OCI-LY7 (cell line): Measurements from ENCODE around the gene COL9A3. TPM values are rescaled to one million over a fixed set of nuclear protein-coding genes. Genes with fewer than 3 reads are reported as not detected.

ENCODE experiments used
- BruUV-seq: library from RNA; stranded (reverse); fragments of 400-500 nt; replicated peaks from 2 replicates; lab custom pipeline; 2021; lab: Mats Ljungman, UMichigan
- CTCF ChIA-PET: fragments of 300-600 bp; sonication (Branson Sonifier 250); formaldehyde crosslinking; loops from one replicate; lab custom pipeline; 2022; ENCODE audit warnings: antibody characterized with exemption; ENCODE audit not compliant: unreplicated experiment; lab: Charles Lee
- POLR2A ChIA-PET: fragments of 300-600 bp; sonication (Branson Sonifier 250); formaldehyde crosslinking; loops from one replicate; lab custom pipeline; 2022; ENCODE audit warnings: antibody characterized with exemption; lab: Charles Lee
- DNase-seq: peaks from one replicate; pipeline ENCODE4 v3.0.0-alpha.2; 2015; ENCODE audit warnings: low spot score
- H2AFZ ChIP-seq: fragments of 200-600 bp; sonication (generic), shearing (Covaris generic); 2 replicates; pipeline ENCODE4 v1.6.1; 2014; ENCODE audit warnings: mild to moderate bottlenecking, antibody characterized with exemption, low read length, moderate library complexity
- H3K27ac ChIP-seq: fragments of 200-600 bp; sonication (generic); 2 replicates; pipeline ENCODE4 v1.5.1; 2014; ENCODE audit warnings: mixed run types, low read depth, mild to moderate bottlenecking, moderate library complexity, low read length, inconsistent platforms; ENCODE audit not compliant: poor library complexity, severe bottlenecking
- H3K36me3 ChIP-seq: fragments of 200-600 bp; sonication (generic); 2 replicates; pipeline ENCODE4 v1.6.1; 2014; ENCODE audit warnings: mild to moderate bottlenecking, antibody characterized with exemption, low read length, moderate library complexity, mixed read lengths; ENCODE audit not compliant: insufficient read depth
- H3K4me1 ChIP-seq: fragments of 200-600 bp; sonication (generic); 2 replicates; pipeline ENCODE4 v1.5.1; 2014; ENCODE audit warnings: mild to moderate bottlenecking, low read length; ENCODE audit not compliant: insufficient read depth, poor library complexity, severe bottlenecking
- H3K4me2 ChIP-seq: fragments of 200-600 bp; sonication (generic); 2 replicates; pipeline ENCODE4 v1.6.1; 2014; ENCODE audit warnings: mild to moderate bottlenecking, low read length
- H3K4me3 ChIP-seq: fragments of 200-600 bp; sonication (generic); 2 replicates; pipeline ENCODE4 v1.5.1; 2014; ENCODE audit warnings: mild to moderate bottlenecking, low read depth, low read length; ENCODE audit not compliant: poor library complexity, severe bottlenecking
- H3K79me2 ChIP-seq: fragments of 200-600 bp; sonication (generic); 2 replicates; pipeline ENCODE4 v1.6.1; 2016; ENCODE audit warnings: low read depth, mild to moderate bottlenecking, low read length, moderate library complexity, mixed read lengths; ENCODE audit not compliant: insufficient read depth
- H3K9me2 ChIP-seq: fragments of 200-600 bp; sonication (generic); 2 replicates; pipeline ENCODE4 v1.6.1; 2016; ENCODE audit warnings: mild to moderate bottlenecking, low read length, mixed read lengths; ENCODE audit not compliant: insufficient read depth
- H3K9me3 ChIP-seq: fragments of 200-600 bp; sonication (generic); 2 replicates; pipeline ENCODE4 v1.6.1; 2014; ENCODE audit warnings: mild to moderate bottlenecking, mixed run types, low read length, mixed read lengths
- H4K20me1 ChIP-seq: fragments of 200-600 bp; sonication (generic); 2 replicates; pipeline ENCODE4 v1.6.1; 2014; ENCODE audit warnings: mild to moderate bottlenecking, antibody characterized with exemption, low read length, moderate library complexity, mixed read lengths; ENCODE audit not compliant: insufficient read depth
- EZH2phosphoT487 ChIP-seq: fragments of 200-600 bp; sonication (generic); IDR thresholded peaks from 2 replicates; pipeline ENCODE4 v1.6.1; 2018; ENCODE audit warnings: low read depth, borderline replicate concordance, mild to moderate bottlenecking, mixed run types, antibody characterized with exemption, low read length, moderate library complexity, mixed read lengths
- intact Hi-C: fragments of 100-400 bp; cut with micrococcal nuclease; formaldehyde crosslinking; loops from one replicate; pipeline ENCODE4 v1.10.0; 2022; ENCODE audit not compliant: unreplicated experiment
- total RNA-seq, 2 experiments: library from RNA; depleted of rRNA in 1 of 2; stranded (reverse); fragments of >200 nt in 1 of 2; shearing (Covaris generic) in 1 of 2; gene quantifications; 2 replicates each; pipeline ENCODE4 v1.2.3, GENCODE V29; 2014 to 2022
- TF ChIP-seq, protein P1 (sequence below): fragments of 200-600 bp; sonication (generic); conservative IDR thresholded peaks from 2 replicates; pipeline ENCODE4 v1.5.1; 2014; ENCODE audit warnings: mild to moderate bottlenecking, antibody characterized with exemption, low read length, moderate library complexity, mixed read lengths

Gene COL9A3
- total RNA-seq, 2 experiments from 2014 or later: 1.7 to 5.2 TPM

DNA sequence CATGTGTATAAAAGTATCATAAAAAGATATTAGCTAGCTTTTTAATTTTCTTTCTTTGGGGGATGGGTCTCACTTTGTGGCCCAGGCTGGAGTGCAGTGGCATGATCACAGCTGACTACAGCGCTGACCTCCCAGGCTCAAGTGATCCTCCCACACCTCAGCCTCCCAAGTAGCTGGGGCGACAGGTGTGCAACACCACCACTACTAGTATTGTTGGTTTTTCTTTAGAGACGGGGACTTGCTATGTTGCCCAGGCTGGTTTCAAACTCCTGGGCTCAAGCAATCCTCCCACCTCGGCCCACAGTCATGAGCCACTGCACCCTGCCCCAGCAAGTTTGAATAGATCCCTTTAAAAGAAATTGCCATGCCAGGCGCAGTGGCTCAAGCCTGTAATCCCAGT lies 38.3 kb downstream of the COL9A3 start:
- no peak overlapping the region for H3K27ac ChIP-seq

DNA sequence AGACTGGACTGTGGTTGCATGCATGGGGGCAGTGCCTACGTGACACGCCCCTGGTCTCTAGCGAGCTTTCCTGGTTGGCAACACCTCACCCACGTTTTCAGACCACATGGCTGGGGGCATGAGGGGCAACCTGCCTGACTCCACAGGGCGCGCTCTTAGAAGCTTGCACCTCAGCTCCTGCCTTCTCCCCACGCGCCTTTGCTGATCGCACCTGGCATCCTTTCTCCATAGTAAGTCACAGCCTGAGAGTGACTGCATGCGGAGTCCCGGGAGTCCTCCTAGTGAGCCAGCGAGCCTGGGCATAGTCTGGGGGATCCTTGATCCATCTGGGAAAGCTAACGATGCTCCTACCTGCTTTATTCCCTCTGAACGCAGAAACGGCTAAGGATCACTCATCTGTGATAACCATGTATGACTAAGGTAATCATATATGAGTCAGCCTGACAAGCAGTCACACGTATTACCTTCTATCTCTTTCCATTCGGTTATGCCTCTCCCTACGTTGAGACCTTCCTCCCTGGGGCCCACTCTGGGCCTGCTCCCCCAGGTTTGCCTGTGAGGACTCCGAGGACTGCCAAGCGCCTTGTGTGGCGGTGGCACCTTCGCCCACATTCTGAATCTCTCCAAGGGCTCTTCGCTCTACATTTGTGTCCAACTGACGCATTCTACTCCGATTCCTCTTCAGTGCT lies 40.2 kb downstream of the COL9A3 start:
- H3K4me3 ChIP-seq: no peak overlapping the region
- H3K36me3 ChIP-seq: peaks cover 55% of the 10 kb centered on the region
- intact Hi-C loops: no loop called here
- H3K4me1 ChIP-seq: peaks cover 27% of the 10 kb centered on the region
- ChIA-PET POLR2A (no interaction called here), CTCF (no interaction called here)
- no peaks in the 10 kb centered on the region for H3K9me2 ChIP-seq
- no peak overlapping the region for H3K4me2 ChIP-seq
- H4K20me1 ChIP-seq: no peaks in the 10 kb centered on the region
- no peak overlapping the region for H3K27ac ChIP-seq
- TF ChIP-seq EZH2phosphoT487: no peak
- H3K9me3 ChIP-seq: no peaks in the 10 kb centered on the region
- BruUV-seq: no TSS peak
- peaks cover 7% of the 10 kb centered on the region; the same call in 1 of the 2 replicates for H3K79me2 ChIP-seq
- no peak overlapping the region for H2AFZ ChIP-seq
- DNase-seq: no peak

More for the DNA sequence above, 38.3 kb downstream of the COL9A3 start:
- Histone ChIP-seq H4K20me1 (no peaks in the 10 kb centered on the region), H3K9me2 (no peaks in the 10 kb centered on the region), H3K4me1 (peaks cover 19% of the 10 kb centered on the region), H3K36me3 (peaks cover 66% of the 10 kb centered on the region), H3K4me3 (no peak overlapping the region), H3K79me2 (peaks cover 2% of the 10 kb centered on the region; the same call in 1 of the 2 replicates), H2AFZ (no peak overlapping the region), H3K9me3 (no peaks in the 10 kb centered on the region), H3K4me2 (no peak overlapping the region)
- ChIA-PET CTCF (no interaction called here), POLR2A (no interaction called here)
- TF ChIP-seq, protein P1, sequence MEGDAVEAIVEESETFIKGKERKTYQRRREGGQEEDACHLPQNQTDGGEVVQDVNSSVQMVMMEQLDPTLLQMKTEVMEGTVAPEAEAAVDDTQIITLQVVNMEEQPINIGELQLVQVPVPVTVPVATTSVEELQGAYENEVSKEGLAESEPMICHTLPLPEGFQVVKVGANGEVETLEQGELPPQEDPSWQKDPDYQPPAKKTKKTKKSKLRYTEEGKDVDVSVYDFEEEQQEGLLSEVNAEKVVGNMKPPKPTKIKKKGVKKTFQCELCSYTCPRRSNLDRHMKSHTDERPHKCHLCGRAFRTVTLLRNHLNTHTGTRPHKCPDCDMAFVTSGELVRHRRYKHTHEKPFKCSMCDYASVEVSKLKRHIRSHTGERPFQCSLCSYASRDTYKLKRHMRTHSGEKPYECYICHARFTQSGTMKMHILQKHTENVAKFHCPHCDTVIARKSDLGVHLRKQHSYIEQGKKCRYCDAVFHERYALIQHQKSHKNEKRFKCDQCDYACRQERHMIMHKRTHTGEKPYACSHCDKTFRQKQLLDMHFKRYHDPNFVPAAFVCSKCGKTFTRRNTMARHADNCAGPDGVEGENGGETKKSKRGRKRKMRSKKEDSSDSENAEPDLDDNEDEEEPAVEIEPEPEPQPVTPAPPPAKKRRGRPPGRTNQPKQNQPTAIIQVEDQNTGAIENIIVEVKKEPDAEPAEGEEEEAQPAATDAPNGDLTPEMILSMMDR: no peak
- TF ChIP-seq EZH2phosphoT487: no peak
- no TSS peak for BruUV-seq
- intact Hi-C loops: no loop called here
- DNase-seq: no peak

DNA sequence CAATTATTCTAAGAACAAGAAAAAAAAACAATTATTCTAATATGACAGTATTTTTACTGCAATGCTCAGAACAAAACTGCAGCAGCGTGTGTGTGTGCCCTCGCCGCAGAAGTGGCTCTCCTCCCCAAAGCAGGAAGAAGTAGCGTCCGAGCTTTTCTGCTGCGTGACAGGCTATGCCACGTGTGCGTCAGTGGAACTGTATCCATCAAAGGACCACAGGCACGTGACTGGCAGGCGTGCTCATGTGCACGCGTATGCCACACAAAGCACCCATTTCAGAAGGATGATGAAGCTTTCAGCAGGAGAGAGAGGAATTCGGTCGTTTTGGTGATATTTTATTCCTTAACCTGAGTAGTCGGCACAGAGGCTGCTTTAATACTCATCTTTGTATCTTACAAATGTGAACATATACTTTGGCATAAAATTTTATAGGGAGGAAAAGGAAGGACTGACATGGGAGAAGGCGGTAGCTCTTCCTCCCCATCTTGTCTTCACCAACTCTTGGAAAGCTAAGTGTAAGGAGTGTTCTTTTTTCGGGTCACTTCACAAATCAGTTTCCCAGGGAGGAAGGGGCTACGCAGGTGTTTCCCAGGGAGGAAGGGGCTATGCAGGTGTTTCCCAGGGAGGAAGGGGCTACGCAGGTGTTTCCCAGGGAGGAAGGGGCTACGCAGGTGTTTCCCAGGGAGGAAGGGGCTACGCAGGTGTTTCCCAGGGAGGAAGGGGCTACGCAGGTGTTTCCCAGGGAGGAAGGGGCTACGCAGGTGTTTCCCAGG lies 41.4 kb downstream of the COL9A3 start:
- TF ChIP-seq EZH2phosphoT487: no peak
- TF ChIP-seq, protein P1: no peak

More for the DNA sequence above, 41.4 kb downstream of the COL9A3 start:
- H3K36me3 ChIP-seq: peaks cover 46% of the 10 kb centered on the region
- BruUV-seq: no TSS peak
- CTCF ChIA-PET: no interaction called here
- no peaks in the 10 kb centered on the region for H4K20me1 ChIP-seq
- peaks cover 28% of the 10 kb centered on the region for H3K4me1 ChIP-seq
- H3K9me3 ChIP-seq: no peaks in the 10 kb centered on the region
- peaks cover 7% of the 10 kb centered on the region; the same call in 1 of the 2 replicates for H3K79me2 ChIP-seq
- H3K4me3 ChIP-seq: no peak overlapping the region
- DNase-seq: no peak
- POLR2A ChIA-PET: no interaction called here
- no peak overlapping the region for H2AFZ ChIP-seq
- no peaks in the 10 kb centered on the region for H3K9me2 ChIP-seq
- intact Hi-C loops: no loop called here
- no peak overlapping the region for H3K4me2 ChIP-seq
- no peak overlapping the region for H3K27ac ChIP-seq
